ENCODE measurements around the gene NAGA. TPM values are rescaled to one million over a fixed set of nuclear protein-coding genes. Genes with fewer than 3 reads are reported as not detected.

The NAGA gene
- total and polyA plus RNA-seq, 2 of the 4 experiments (the other 2 are of a cell fraction) = 34.3 to 44.8 TPM

DNA sequence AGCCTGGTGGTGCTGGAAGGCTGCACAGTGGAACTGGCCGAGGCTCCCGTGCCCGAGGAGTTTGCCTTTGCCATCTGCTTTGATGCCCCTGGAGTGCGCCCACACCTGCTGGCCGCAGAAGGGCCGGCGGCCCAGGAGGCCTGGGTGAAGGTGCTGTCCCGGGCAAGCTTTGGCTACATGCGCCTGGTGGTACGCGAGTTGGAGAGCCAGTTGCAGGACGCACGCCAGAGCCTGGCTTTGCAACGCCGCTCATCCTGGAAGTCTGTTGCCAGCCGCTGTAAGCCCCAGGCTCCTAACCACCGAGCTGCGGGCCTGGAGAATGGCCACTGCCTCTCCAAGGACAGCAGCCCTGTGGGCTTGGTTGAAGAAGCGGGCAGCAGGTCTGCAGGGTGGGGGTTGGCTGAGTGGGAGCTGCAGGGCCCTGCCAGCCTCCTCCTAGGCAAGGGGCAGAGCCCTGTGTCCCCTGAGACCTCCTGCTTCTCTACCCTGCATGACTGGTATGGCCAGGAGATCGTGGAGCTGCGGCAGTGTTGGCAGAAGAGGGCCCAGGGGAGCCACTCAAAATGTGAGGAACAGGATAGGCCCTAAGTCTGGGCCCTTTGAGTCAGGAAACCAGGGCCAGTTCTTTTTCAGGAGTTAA lies 7.0 kb upstream of the NAGA start:
- H2AK5ac ChIP-seq (ENCODE audit: low read depth, low read length) = no peak overlapping the region
- no peak for TF ChIP-seq RCOR1 (IDR thresholded peaks at IDR 0.05; ENCODE audit: insufficient replicate concordance, low read length)
- TF ChIP-seq CHD1 (IDR thresholded peaks at IDR 0.05; ENCODE audit: low read depth, low read length) = no peak
- TF ChIP-seq POLR2A (IDR thresholded peaks at IDR 0.05; ENCODE audit: low read depth, low read length) = no peak
- TF ChIP-seq RFX5 (IDR thresholded peaks at IDR 0.05; ENCODE audit: low read depth, low read length) = no peak
- no peak for TF ChIP-seq MAZ (IDR thresholded peaks at IDR 0.05; ENCODE audit: borderline replicate concordance, low read depth, low read length)
- TF ChIP-seq NFE2L2 (IDR thresholded peaks at IDR 0.05; ENCODE audit: low read depth, low read length) = no peak
- TF ChIP-seq BHLHE40 (IDR thresholded peaks at IDR 0.05; ENCODE audit: low read depth, low read length) = no peak
- TF ChIP-seq, protein P1, sequence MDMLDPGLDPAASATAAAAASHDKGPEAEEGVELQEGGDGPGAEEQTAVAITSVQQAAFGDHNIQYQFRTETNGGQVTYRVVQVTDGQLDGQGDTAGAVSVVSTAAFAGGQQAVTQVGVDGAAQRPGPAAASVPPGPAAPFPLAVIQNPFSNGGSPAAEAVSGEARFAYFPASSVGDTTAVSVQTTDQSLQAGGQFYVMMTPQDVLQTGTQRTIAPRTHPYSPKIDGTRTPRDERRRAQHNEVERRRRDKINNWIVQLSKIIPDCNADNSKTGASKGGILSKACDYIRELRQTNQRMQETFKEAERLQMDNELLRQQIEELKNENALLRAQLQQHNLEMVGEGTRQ (IDR thresholded peaks at IDR 0.05; ENCODE audit: low read depth, low read length) = no peak
- no peak for TF ChIP-seq MXI1 (IDR thresholded peaks at IDR 0.05; ENCODE audit: borderline replicate concordance, low read depth, low read length)
- TF ChIP-seq SMC3 (IDR thresholded peaks at IDR 0.05; ENCODE audit: low read depth, low read length) = no peak
- TF ChIP-seq, protein P2, sequence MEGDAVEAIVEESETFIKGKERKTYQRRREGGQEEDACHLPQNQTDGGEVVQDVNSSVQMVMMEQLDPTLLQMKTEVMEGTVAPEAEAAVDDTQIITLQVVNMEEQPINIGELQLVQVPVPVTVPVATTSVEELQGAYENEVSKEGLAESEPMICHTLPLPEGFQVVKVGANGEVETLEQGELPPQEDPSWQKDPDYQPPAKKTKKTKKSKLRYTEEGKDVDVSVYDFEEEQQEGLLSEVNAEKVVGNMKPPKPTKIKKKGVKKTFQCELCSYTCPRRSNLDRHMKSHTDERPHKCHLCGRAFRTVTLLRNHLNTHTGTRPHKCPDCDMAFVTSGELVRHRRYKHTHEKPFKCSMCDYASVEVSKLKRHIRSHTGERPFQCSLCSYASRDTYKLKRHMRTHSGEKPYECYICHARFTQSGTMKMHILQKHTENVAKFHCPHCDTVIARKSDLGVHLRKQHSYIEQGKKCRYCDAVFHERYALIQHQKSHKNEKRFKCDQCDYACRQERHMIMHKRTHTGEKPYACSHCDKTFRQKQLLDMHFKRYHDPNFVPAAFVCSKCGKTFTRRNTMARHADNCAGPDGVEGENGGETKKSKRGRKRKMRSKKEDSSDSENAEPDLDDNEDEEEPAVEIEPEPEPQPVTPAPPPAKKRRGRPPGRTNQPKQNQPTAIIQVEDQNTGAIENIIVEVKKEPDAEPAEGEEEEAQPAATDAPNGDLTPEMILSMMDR (conservative IDR thresholded peaks at IDR 0.05; ENCODE audit: low read depth, low read length) = no peak
- no peak for TF ChIP-seq CEBPB (IDR thresholded peaks at IDR 0.05; ENCODE audit: low read depth, low read length)
- no peak for TF ChIP-seq MAFK (IDR thresholded peaks at IDR 0.05; ENCODE audit: low read depth, low read length)
- no peak for TF ChIP-seq RAD21 (IDR thresholded peaks at IDR 0.05; ENCODE audit: low read length)
- TF ChIP-seq, protein P3, sequence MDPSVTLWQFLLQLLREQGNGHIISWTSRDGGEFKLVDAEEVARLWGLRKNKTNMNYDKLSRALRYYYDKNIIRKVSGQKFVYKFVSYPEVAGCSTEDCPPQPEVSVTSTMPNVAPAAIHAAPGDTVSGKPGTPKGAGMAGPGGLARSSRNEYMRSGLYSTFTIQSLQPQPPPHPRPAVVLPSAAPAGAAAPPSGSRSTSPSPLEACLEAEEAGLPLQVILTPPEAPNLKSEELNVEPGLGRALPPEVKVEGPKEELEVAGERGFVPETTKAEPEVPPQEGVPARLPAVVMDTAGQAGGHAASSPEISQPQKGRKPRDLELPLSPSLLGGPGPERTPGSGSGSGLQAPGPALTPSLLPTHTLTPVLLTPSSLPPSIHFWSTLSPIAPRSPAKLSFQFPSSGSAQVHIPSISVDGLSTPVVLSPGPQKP (IDR thresholded peaks at IDR 0.05; ENCODE audit: borderline replicate concordance, low read depth, low read length) = no peak
- TF ChIP-seq FOS (IDR thresholded peaks at IDR 0.05; ENCODE audit: low read depth, low read length) = no peak
- H3K9ac ChIP-seq (ENCODE audit: low read depth, low read length) = no peak overlapping the region
- H3K27ac ChIP-seq (ENCODE audit: insufficient read depth, low read length) = no peak overlapping the region
- H2AK9ac ChIP-seq (replicated peaks; ENCODE audit: low read depth, low read length, poor library complexity) = peak overlapping the region; percentile 60
- ChIA-PET POLR2A (ENCODE audit: unreplicated experiment) (interaction anchor here (0.6 kb wide), 1 partner anchor 480 kb away, joined by 3 read pairs; no protein-coding TSS in a partner anchor), CTCF (no interaction called here)
- H3K9me1 ChIP-seq (ENCODE audit: insufficient read depth, low read length) = peaks cover 22% of the 10 kb centered on the region; the same call in 1 of the 2 replicates
- peaks cover 29 to 53% of the 10 kb centered on the region in 2 experiments for H3K79me1 ChIP-seq (ENCODE audit: low read depth in 1 of 2, low read length in 2 of 2)
- H2BK120ac ChIP-seq (ENCODE audit: low read depth, low read length) = no peak overlapping the region
- WGBS, 2 experiments (ENCODE audit: extremely low coverage in 2 of 2, insufficient read length in 1 of 2) = 97% methylated on average over 12 of the region's 21 CpGs; no CpG with 5 or more reads in 1 of the 2 experiments
- H3K4me3 ChIP-seq (ENCODE audit: insufficient read depth, low read depth, low read length) = no peak overlapping the region
- peaks cover 15% of the 10 kb centered on the region for H3K4me1 ChIP-seq (ENCODE audit: control insufficient read depth, insufficient read depth, low read length)
- DNase-seq = no peak
- no peak overlapping the region for H2BK5ac ChIP-seq (ENCODE audit: low read depth, low read length, poor library complexity, severe bottlenecking)
- peaks cover 11% of the 10 kb centered on the region for H3K36me3 ChIP-seq (ENCODE audit: control insufficient read depth, insufficient read depth, low read length)
- no peak overlapping the region for H3K18ac ChIP-seq (ENCODE audit: low read depth, low read length)
- no peaks in the 10 kb centered on the region for H3K27me3 ChIP-seq (ENCODE audit: control insufficient read depth, insufficient read depth, low read length)
- intact Hi-C loops (cut with micrococcal nuclease) (loop anchor here (2.0 kb wide), 1 partner anchor 111 kb away; no protein-coding TSS in a partner anchor), dilution Hi-C loops (cut with HindIII; ENCODE audit: low sequenced_read_pairs, unreplicated experiment) (no loop called here), in situ Hi-C loops (cut with MboI; ENCODE audit: low sequenced_read_pairs) (no loop called here)
- H4K20me1 ChIP-seq (ENCODE audit: insufficient read depth, low read length) = no peaks in the 10 kb centered on the region
- no peak overlapping the region for H3K23ac ChIP-seq (ENCODE audit: low read depth, low read length)
- no peak overlapping the region for H4K8ac ChIP-seq (ENCODE audit: low read depth in 2 of 2, low read length in 2 of 2)
- H3K4ac ChIP-seq (ENCODE audit: low read depth, low read length) = no peak overlapping the region
- H2BK20ac ChIP-seq (ENCODE audit: low read depth, low read length) = no peak overlapping the region
- no peak for ATAC-seq (ENCODE audit: low read depth)
- no peak overlapping the region for H4K91ac ChIP-seq (ENCODE audit: insufficient read depth, low read depth, low read length)
- H3K56ac ChIP-seq (ENCODE audit: extremely low read depth, insufficient read depth, low read length) = no peak overlapping the region
- no peak overlapping the region for H2AFZ ChIP-seq (replicated peaks; ENCODE audit: low read length, poor library complexity)
- BruUV-seq (replicated peaks) = no TSS peak
- no peaks in the 10 kb centered on the region for H3K9me3 ChIP-seq (ENCODE audit: control insufficient read depth, insufficient read depth, low read length)
- H4K5ac ChIP-seq (ENCODE audit: low read depth, low read length) = no peak overlapping the region
- H2BK15ac ChIP-seq (ENCODE audit: low read depth, low read length) = no peak overlapping the region
- H3K4me2 ChIP-seq (ENCODE audit: low read depth, low read length) = no peak overlapping the region
- H3K14ac ChIP-seq (replicated peaks; ENCODE audit: low read depth, low read length) = no peak overlapping the region
